Large intestine (tissue), 3 donors: ENCODE data around the gene PARP6. TPM values are rescaled to one million over a fixed set of nuclear protein-coding genes. Genes with fewer than 3 reads are reported as not detected.
"Not testable (repeated sequence)": the region's sequence is repeated elsewhere in the genome, so short reads cannot be mapped to it uniquely, and the experiment has no call there.

Experiments
- DNase-seq, 2 donors: peaks; one replicate each; pipeline versions ENCODE4 v3.0.0 to v3.0.0-alpha.2; 2013
- H3K27ac ChIP-seq: one replicate; pipeline ENCODE4 v1.5.1; 2013; ENCODE audit warnings: low read length
- H3K27me3 ChIP-seq: 2 replicates; pipeline ENCODE4 v1.6.1; 2013; ENCODE audit warnings: low read length; ENCODE audit not compliant: control insufficient read depth, insufficient read depth
- H3K36me3 ChIP-seq: 2 replicates; pipeline ENCODE4 v1.6.1; 2013; ENCODE audit warnings: low read length; ENCODE audit not compliant: control insufficient read depth, insufficient read depth
- H3K4me1 ChIP-seq: one replicate; pipeline ENCODE4 v1.6.1; 2013; ENCODE audit warnings: low read length; ENCODE audit not compliant: control insufficient read depth, insufficient read depth
- H3K4me3 ChIP-seq: one replicate; pipeline ENCODE4 v1.5.1; 2013; ENCODE audit warnings: low read length
- H3K9me3 ChIP-seq: one replicate; pipeline ENCODE4 v1.6.1; 2013; ENCODE audit warnings: mild to moderate bottlenecking, low read depth, low read length, moderate library complexity; ENCODE audit not compliant: control insufficient read depth
- WGBS: methylation state at CpG from one replicate; pipeline ENCODE4 v1.1.5; 2013; ENCODE audit warnings: low lambda C conversion rate; ENCODE audit not compliant: insufficient coverage; 5-methylcytosine and 5-hydroxymethylcytosine counted together
- polyA plus RNA-seq: library from polyadenylated mRNA; unstranded; fragments of 120-200 nt; gene quantifications from one replicate; pipeline ENCODE4 v1.2.1, GENCODE V29; 2013

The PARP6 gene
- polyA plus RNA-seq, 1 donor, result 74.3 TPM

GRCh38 chr15:72280751-72281150, 8.4 kb upstream of the PARP6 start:
- WGBS, result no CpG with 5 or more reads among the region's 2 CpGs
- no peak overlapping the region for H3K27ac ChIP-seq
- peaks cover 4% of the 10 kb centered on the region for H3K4me1 ChIP-seq
- no peaks in the 10 kb centered on the region for H3K27me3 ChIP-seq
- no peaks in the 10 kb centered on the region for H3K9me3 ChIP-seq
- no peak overlapping the region for H3K4me3 ChIP-seq
- no peak for DNase-seq
- H3K36me3 ChIP-seq, result no peaks in the 10 kb centered on the region

- H3K27ac ChIP-seq, result no peak overlapping the region
- no peaks in the 10 kb centered on the region for H3K9me3 ChIP-seq
- no peak for DNase-seq
- no CpG with 5 or more reads among the region's 1 CpG for WGBS
- H3K4me1 ChIP-seq, result peaks cover 4% of the 10 kb centered on the region
- H3K27me3 ChIP-seq, result no peaks in the 10 kb centered on the region
- no peaks in the 10 kb centered on the region for H3K36me3 ChIP-seq
- no peak overlapping the region for H3K4me3 ChIP-seq
These were observed 6.4 kb upstream of the PARP6 start for GRCh38 chr15:72278737-72279136.

GRCh38 chr15:72276326-72276700, 4.0 kb upstream of the PARP6 start:
- DNase-seq, result no peak
- Histone ChIP-seq H3K27me3 (no peaks in the 10 kb centered on the region), H3K36me3 (no peaks in the 10 kb centered on the region), H3K4me1 (peaks cover 4% of the 10 kb centered on the region), H3K27ac (no peak overlapping the region), H3K9me3 (no peaks in the 10 kb centered on the region), H3K4me3 (no peak overlapping the region)

- not testable (repeated sequence) for H3K4me1 ChIP-seq, H3K9me3 ChIP-seq, H3K4me3 ChIP-seq, H3K27ac ChIP-seq, DNase-seq, H3K27me3 ChIP-seq, H3K36me3 ChIP-seq
These were observed 3.4 kb upstream of the PARP6 start for GRCh38 chr15:72275635-72276325.

- WGBS, result no CpG with 5 or more reads among the region's 10 CpGs
- Histone ChIP-seq H3K4me3 (peak overlapping the region; percentile 41), H3K27ac (peak overlapping the region; percentile 13), H3K4me1 (no peaks in the 10 kb centered on the region), H3K27me3 (no peaks in the 10 kb centered on the region), H3K36me3 (peaks cover 7% of the 10 kb centered on the region), H3K9me3 (no peaks in the 10 kb centered on the region)
- no peak for DNase-seq
These were observed 621 bp upstream of the PARP6 start for GRCh38 chr15:72272997-72273352.

- H3K4me1 ChIP-seq, result no peaks in the 10 kb centered on the region
- WGBS, result no CpG with 5 or more reads among the region's 13 CpGs
- DNase-seq, result no peak
These were observed 500 bp downstream of the PARP6 start for GRCh38 chr15:72271895-72272212.

GRCh38 chr15:72271221-72271620, 1.1 kb downstream of the PARP6 start:
- WGBS, result no CpG with 5 or more reads among the region's 4 CpGs
- H3K27ac ChIP-seq, result no peak overlapping the region
- peaks cover 25% of the 10 kb centered on the region for H3K36me3 ChIP-seq
- H3K4me1 ChIP-seq, result no peaks in the 10 kb centered on the region
- DNase-seq, result no peak
- H3K9me3 ChIP-seq, result no peaks in the 10 kb centered on the region
- H3K27me3 ChIP-seq, result no peaks in the 10 kb centered on the region
- H3K4me3 ChIP-seq, result no peak overlapping the region

More at GRCh38 chr15:72271895-72272212, 500 bp downstream of the PARP6 start:
- H3K27me3 ChIP-seq, result no peaks in the 10 kb centered on the region
- H3K9me3 ChIP-seq, result no peaks in the 10 kb centered on the region
- peak overlapping the region; percentile 85 for H3K27ac ChIP-seq
- peaks cover 19% of the 10 kb centered on the region for H3K36me3 ChIP-seq
- peak overlapping the region; percentile 92 for H3K4me3 ChIP-seq

GRCh38 chr15:72269739-72270138, 2.6 kb downstream of the PARP6 start:
- Histone ChIP-seq H3K36me3 (peaks cover 40% of the 10 kb centered on the region), H3K27ac (no peak overlapping the region), H3K27me3 (no peaks in the 10 kb centered on the region), H3K9me3 (no peaks in the 10 kb centered on the region), H3K4me1 (no peaks in the 10 kb centered on the region), H3K4me3 (no peak overlapping the region)
- no peak for DNase-seq
- no CpG with 5 or more reads among the region's 4 CpGs for WGBS

GRCh38 chr15:72265031-72265430, 7.3 kb downstream of the PARP6 start:
- no CpG with 5 or more reads among the region's 5 CpGs for WGBS

GRCh38 chr15:72252663-72253299, 19.6 kb downstream of the PARP6 start:
- H3K9me3 ChIP-seq, result no peaks in the 10 kb centered on the region
- H3K36me3 ChIP-seq, result peaks cover 81% of the 10 kb centered on the region
- no peaks in the 10 kb centered on the region for H3K4me1 ChIP-seq
- no peak for DNase-seq
- H3K27ac ChIP-seq, result no peak overlapping the region
- H3K27me3 ChIP-seq, result no peaks in the 10 kb centered on the region
- WGBS, result 93% methylated on average over 3 of the region's 10 CpGs
- H3K4me3 ChIP-seq, result no peak overlapping the region

More at GRCh38 chr15:72265031-72265430, 7.3 kb downstream of the PARP6 start:
- H3K27ac ChIP-seq, result no peak overlapping the region
- H3K27me3 ChIP-seq, result no peaks in the 10 kb centered on the region
- H3K4me3 ChIP-seq, result no peak overlapping the region
- H3K36me3 ChIP-seq, result peaks cover 81% of the 10 kb centered on the region
- no peaks in the 10 kb centered on the region for H3K9me3 ChIP-seq
- no peaks in the 10 kb centered on the region for H3K4me1 ChIP-seq
- DNase-seq, result no peak

GRCh38 chr15:72249142-72249810, 23.1 kb downstream of the PARP6 start:
- H3K27me3 ChIP-seq, result no peaks in the 10 kb centered on the region
- H3K9me3 ChIP-seq, result no peaks in the 10 kb centered on the region
- H3K27ac ChIP-seq, result no peak overlapping the region
- DNase-seq, result no peak
- no CpG with 5 or more reads among the region's 3 CpGs for WGBS
- H3K4me3 ChIP-seq, result no peak overlapping the region
- H3K4me1 ChIP-seq, result no peaks in the 10 kb centered on the region
- H3K36me3 ChIP-seq, result peaks cover 65% of the 10 kb centered on the region
